ENCODE data around the gene SFT2D3. TPM values are rescaled to one million over a fixed set of nuclear protein-coding genes. Genes with fewer than 3 reads are reported as not detected.

The SFT2D3 gene
- total and polyA plus RNA-seq, 9 of the 15 experiments (the other 6 are each of a cell fraction or from before 2014, with no cell fraction given) = 7.5 to 9.9 (median 8.9) TPM; not detected in 2

DNA sequence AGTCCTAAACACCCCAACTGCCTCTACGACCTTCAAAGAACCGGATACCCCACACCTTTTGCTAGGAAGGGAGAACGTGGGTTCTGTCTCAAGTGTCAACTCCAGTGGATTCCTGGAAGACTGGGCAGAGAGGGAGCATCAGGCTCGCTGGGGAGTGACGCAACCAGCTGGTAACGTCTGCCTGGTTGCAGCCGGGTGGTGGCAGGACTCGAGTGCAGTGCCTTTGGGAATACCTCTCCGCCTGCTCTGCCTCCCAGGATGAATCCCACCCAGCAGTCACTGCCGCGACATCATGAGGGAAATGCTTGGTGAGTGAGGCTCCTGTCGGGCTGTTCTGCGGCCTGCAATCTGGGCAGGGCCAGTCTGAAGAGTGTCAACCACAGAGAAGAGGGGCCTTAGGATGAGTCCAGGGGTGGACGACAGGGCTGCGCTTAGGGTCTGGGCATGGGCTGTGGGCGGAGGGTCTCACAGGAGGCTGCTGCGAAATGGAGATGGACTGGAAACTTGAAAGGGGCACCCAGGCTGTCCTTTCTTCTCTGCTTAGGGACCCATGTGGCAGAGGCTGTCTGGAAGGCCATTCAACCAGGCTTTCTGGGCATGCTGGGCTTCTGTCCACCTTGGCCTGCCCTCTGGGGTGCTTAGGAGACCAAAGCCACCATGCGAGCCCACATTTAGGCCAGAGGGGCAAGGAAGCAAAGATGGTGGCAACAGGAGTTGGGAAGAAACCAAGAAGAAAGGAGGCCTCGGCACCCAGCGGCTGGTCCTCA, 42.5 kb upstream of the SFT2D3 start:
- in situ Hi-C loops (cut with MboI) (no loop called here), intact Hi-C loops (cut with micrococcal nuclease) (no loop called here)
- no TSS peak for BruUV-seq (replicated peaks)
- H3K9me3 ChIP-seq (replicated peaks; ENCODE audit: control insufficient read depth, insufficient read depth, low read depth, low read length) = no peaks in the 10 kb centered on the region; the same call in 1 of the 2 replicates
- H3K4me3 ChIP-seq = no peak overlapping the region
- peaks cover 39 to 69% of the 10 kb centered on the region in 2 experiments for H3K27me3 ChIP-seq (ENCODE audit: control insufficient read depth in 2 of 2, insufficient read depth in 2 of 2, low read length in 2 of 2)
- H3K4me2 ChIP-seq (ENCODE audit: insufficient read depth, low read length) = no peak overlapping the region
- WGBS (ENCODE audit: insufficient coverage, low coverage, missing lambda C conversion rate) = 27% methylated on average over 17 of the region's 20 CpGs
- no peak overlapping the region for H2AFZ ChIP-seq (ENCODE audit: low read depth, low read length)
- DNase-seq (ENCODE audit: extremely low read depth in 1 of 4, low spot score in 3 of 4) = no peak
- ChIA-PET CTCF (ENCODE audit: low intra/inter-chr PET ratio) (no interaction called here), POLR2A (no interaction called here)
- no peaks in the 10 kb centered on the region for H3K79me2 ChIP-seq (ENCODE audit: control insufficient read depth, insufficient read depth, low read length)
- no peaks in the 10 kb centered on the region for H3K9me1 ChIP-seq (ENCODE audit: control insufficient read depth, insufficient read depth, low read length)
- no peaks in the 10 kb centered on the region for H3K36me3 ChIP-seq (ENCODE audit: control insufficient read depth, insufficient read depth, low read length)
- TF ChIP-seq ZBTB8A (IDR thresholded peaks at IDR 0.05; ENCODE audit: partially characterized antibody) (no peak), CEBPG (CRISPR knock-in tag; IDR thresholded peaks at IDR 0.05) (0 out of 2 replicates have a peak, but pooled peaks have one; percentile 27), CEBPG (tag; conservative IDR thresholded peaks at IDR 0.05 in 1 of 2, IDR thresholded peaks at IDR 0.05 in 1 of 2) (peak in 1 of 2 experiments; percentile 45; a peak in 1 of 4 replicates), SAFB (IDR thresholded peaks at IDR 0.05; ENCODE audit: borderline replicate concordance, low read depth, low read length) (no peak), ELF1 (tag; IDR thresholded peaks at IDR 0.05) (no peak)
- TF ChIP-seq, protein P1, sequence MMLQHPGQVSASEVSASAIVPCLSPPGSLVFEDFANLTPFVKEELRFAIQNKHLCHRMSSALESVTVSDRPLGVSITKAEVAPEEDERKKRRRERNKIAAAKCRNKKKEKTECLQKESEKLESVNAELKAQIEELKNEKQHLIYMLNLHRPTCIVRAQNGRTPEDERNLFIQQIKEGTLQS (IDR thresholded peaks at IDR 0.05) = 0 out of 2 replicates have a peak, but pooled peaks have one; percentile 31
- TF ChIP-seq, protein P1 (CRISPR knock-in tag; conservative IDR thresholded peaks at IDR 0.05) = no peak
- no peak overlapping the region for H3K9ac ChIP-seq (ENCODE audit: insufficient read depth in 1 of 2, low read depth in 2 of 2, low read length in 2 of 2)
- no peak overlapping the region for H3K27ac ChIP-seq (ENCODE audit: extremely low read depth, low read depth, low read length)
- H3K4me1 ChIP-seq (replicated peaks in 1 of 2; ENCODE audit: control insufficient read depth in 2 of 2, insufficient read depth in 2 of 2, low read length in 2 of 2) = peaks cover 2 to 12% of the 10 kb centered on the region in 2 experiments; a peak in 3 of 5 replicates
- ATAC-seq = no peak
- no peak for FAIRE-seq
- H4K20me1 ChIP-seq (replicated peaks; ENCODE audit: control insufficient read depth, insufficient read depth, low read length) = peaks cover 5% of the 10 kb centered on the region

Data from K562 (cell line).